GM18520 (cell line): Measurements from ENCODE around the gene NALCN.

Experiments
- ATAC-seq: cut with Tn5 transposase; IDR thresholded peaks from one replicate; pipeline ENCODE4 v1.9.1; 2021; ENCODE audit not compliant: unreplicated experiment

The NALCN gene

GRCh38 chr13:101291646-101292515 is 124.4 kb downstream of the NALCN start:
- no peak for ATAC-seq

- ATAC-seq: no peak
Observed at GRCh38 chr13:101291206-101291605, 125.1 kb downstream of the NALCN start.

GRCh38 chr13:101289764-101290163 is 126.5 kb downstream of the NALCN start:
- no peak for ATAC-seq

GRCh38 chr13:101283782-101284181 is 132.5 kb downstream of the NALCN start:
- ATAC-seq: no peak

- no peak for ATAC-seq
Observed at GRCh38 chr13:101272886-101273285, 143.4 kb downstream of the NALCN start.

GRCh38 chr13:101271681-101272245 is 144.5 kb downstream of the NALCN start:
- no peak for ATAC-seq

GRCh38 chr13:101267656-101268055 is 148.7 kb downstream of the NALCN start:
- ATAC-seq: no peak

- ATAC-seq: no peak
Observed at GRCh38 chr13:101265934-101266333, 150.4 kb downstream of the NALCN start.

- no peak for ATAC-seq
Observed at GRCh38 chr13:101264931-101265330, 151.4 kb downstream of the NALCN start.

- peak; percentile 31 for ATAC-seq
Observed at GRCh38 chr13:101262306-101262705, 154.0 kb downstream of the NALCN start.

- ATAC-seq: no peak
Observed at GRCh38 chr13:101258509-101258908, 157.8 kb downstream of the NALCN start.

GRCh38 chr13:101258071-101258470 is 158.2 kb downstream of the NALCN start:
- peak; percentile 98 for ATAC-seq

- no peak for ATAC-seq
Observed at GRCh38 chr13:101248739-101249514, 167.4 kb downstream of the NALCN start.

- ATAC-seq: no peak
Observed at GRCh38 chr13:101242720-101243119, 173.6 kb downstream of the NALCN start.

- no peak for ATAC-seq
Observed at GRCh38 chr13:101238555-101238954, 177.8 kb downstream of the NALCN start.

GRCh38 chr13:101231751-101232428 is 184.4 kb downstream of the NALCN start:
- no peak for ATAC-seq

GRCh38 chr13:101230271-101230890 is 185.9 kb downstream of the NALCN start:
- ATAC-seq: no peak

- ATAC-seq: no peak
Observed at GRCh38 chr13:101219609-101220265, 196.6 kb downstream of the NALCN start.

- no peak for ATAC-seq
Observed at GRCh38 chr13:101218484-101218883, 197.8 kb downstream of the NALCN start.

- no peak for ATAC-seq
Observed at GRCh38 chr13:101217086-101217485, 199.2 kb downstream of the NALCN start.
